NCI-H1092 (cell line): Measurements from ENCODE around the gene APOF.
"Not testable (repeated sequence)": the region's sequence is repeated elsewhere in the genome, so short reads cannot be mapped to it uniquely, and the experiment has no call there.

ENCODE experiments used
- DNase-seq: peaks from one replicate; lab custom pipeline; 2025; lab: John Stamatoyannopoulos, UW

Gene APOF

GRCh38 chr12:56362130-56363059 lies at the start of gene APOF:
Gene APOF, minus strand, starts transcription at chr12:56362857. Its CDS starts 112 bp downstream, at chr12:56362745.
- no peak for DNase-seq

- no peak for DNase-seq
These were observed 49.4 kb upstream of the APOF start for GRCh38 chr12:56411781-56412639.

- DNase-seq = no peak
These were observed 48.1 kb upstream of the APOF start for GRCh38 chr12:56410768-56411167.

- DNase-seq = no peak
These were observed 46.3 kb upstream of the APOF start for GRCh38 chr12:56408799-56409417.

GRCh38 chr12:56404227-56404626 lies 41.6 kb upstream of the APOF start:
- DNase-seq = not testable (repeated sequence)

- DNase-seq = not testable (repeated sequence)
These were observed 39.0 kb upstream of the APOF start for GRCh38 chr12:56401612-56402011.

- not testable (repeated sequence) for DNase-seq
These were observed 38.5 kb upstream of the APOF start for GRCh38 chr12:56401125-56401524.

- not testable (repeated sequence) for DNase-seq
These were observed 36.8 kb upstream of the APOF start for GRCh38 chr12:56399466-56399865.

GRCh38 chr12:56398324-56398723 lies 35.7 kb upstream of the APOF start:
- DNase-seq = no peak

- DNase-seq = no peak
These were observed 29.7 kb upstream of the APOF start for GRCh38 chr12:56392331-56392730.

GRCh38 chr12:56391721-56392120 lies 29.1 kb upstream of the APOF start:
- no peak for DNase-seq

GRCh38 chr12:56389412-56389811 lies 26.8 kb upstream of the APOF start:
- DNase-seq = no peak

GRCh38 chr12:56387152-56387736 lies 24.6 kb upstream of the APOF start:
- DNase-seq = no peak

GRCh38 chr12:56385873-56386272 lies 23.2 kb upstream of the APOF start:
- no peak for DNase-seq

GRCh38 chr12:56382611-56383010 lies 20.0 kb upstream of the APOF start:
- no peak for DNase-seq

- no peak for DNase-seq
These were observed 15.3 kb upstream of the APOF start for GRCh38 chr12:56377989-56378316.

GRCh38 chr12:56377310-56377988 lies 14.8 kb upstream of the APOF start:
- no peak for DNase-seq

GRCh38 chr12:56375598-56376434 lies 13.2 kb upstream of the APOF start:
- no peak for DNase-seq

GRCh38 chr12:56374726-56375597 lies 12.3 kb upstream of the APOF start:
- no peak for DNase-seq

- DNase-seq = no peak
These were observed 10.9 kb upstream of the APOF start for GRCh38 chr12:56373515-56373914.
